ENCODE results near the gene SMIM15. TPM values are rescaled to one million over a fixed set of nuclear protein-coding genes. Genes with fewer than 3 reads are reported as not detected.

The SMIM15 gene
- total and polyA plus RNA-seq, 2 of the 13 experiments (the other 11 are each of a cell fraction or from before 2014, with no cell fraction given): 12.7 to 58.2 TPM

GRCh38 chr5:61162832-61163567 is 732 bp upstream of the SMIM15 start (continued):
- 0 out of 2 replicates have a peak, but pooled peaks have one; percentile 3 for TF ChIP-seq SAP130 (CRISPR knock-in tag; IDR thresholded peaks at IDR 0.05; ENCODE audit: low read depth)
- TF ChIP-seq PRDM15 (CRISPR knock-in tag; IDR thresholded peaks at IDR 0.05): no peak
- TF ChIP-seq GZF1 (CRISPR knock-in tag; IDR thresholded peaks at IDR 0.05): peak; percentile 84; the same call in 1 of the 2 replicates
- no peak for TF ChIP-seq ATF2 (CRISPR knock-in tag; IDR thresholded peaks at IDR 0.05)
- no peak for TF ChIP-seq MED13 (CRISPR knock-in tag; IDR thresholded peaks at IDR 0.05)
- no peak for TF ChIP-seq ZNF883 (CRISPR knock-in tag; IDR thresholded peaks at IDR 0.05; ENCODE audit: not compliant biosample characterization)

GRCh38 chr5:61160497-61160896 is 1.8 kb downstream of the SMIM15 start:
- ChIA-PET POLR2A (no interaction called here), CTCF (ENCODE audit: low intra/inter-chr PET ratio, low total read pairs) (no interaction called here)
- no peak for DNase-seq (ENCODE audit: low spot score)
- Histone ChIP-seq H3K27me3 (ENCODE audit: control insufficient read depth in 1 of 2, insufficient read depth in 2 of 2, low read length in 2 of 2) (no peaks in the 10 kb centered on the region; a peak in 1 of 5 replicates), H3K79me2 (ENCODE audit: insufficient read depth, low read length) (peaks cover 42% of the 10 kb centered on the region), H3K4me3 (replicated peaks in 1 of 3; ENCODE audit: insufficient read depth in 1 of 3, low read depth in 2 of 3, low read length in 3 of 3) (peak overlapping the region in 2 of 3 experiments; percentile 89 to 90; a peak in 3 of 6 replicates), H3K9me3 (ENCODE audit: low read length) (no peaks in the 10 kb centered on the region), H3K4me1 (ENCODE audit: insufficient read depth, low read length) (peaks cover 37% of the 10 kb centered on the region), H3K9ac (ENCODE audit: insufficient read depth, low read depth, low read length) (0 out of 2 replicates have a peak overlapping the region, but pooled peaks have one; percentile 94), H3K4me2 (ENCODE audit: low read depth, low read length) (peak overlapping the region; percentile 75), H2AFZ (ENCODE audit: low read length) (no peak overlapping the region), H4K20me1 (ENCODE audit: insufficient read depth, low read length) (no peaks in the 10 kb centered on the region), H3K36me3 (replicated peaks in 1 of 2; ENCODE audit: control insufficient read depth in 1 of 2, insufficient read depth in 2 of 2, low read length in 2 of 2) (peaks cover 3 to 18% of the 10 kb centered on the region in 2 experiments; a peak in 4 of 5 replicates), H3K27ac (ENCODE audit: extremely low read length, insufficient read depth, low read length) (no peak overlapping the region)
- no TSS peak for BruUV-seq (replicated peaks)
- ATAC-seq: no peak
- intact Hi-C loops (cut with micrococcal nuclease; ENCODE audit: unreplicated experiment): loop anchor here (10.0 kb wide), 2 partner anchors 206 to 494 kb away; no protein-coding TSS in a partner anchor
- WGBS (ENCODE audit: low lambda C conversion rate): 91% methylated on average over 3 of the region's 3 CpGs
- FAIRE-seq: no peak
- in situ Hi-C loops (cut with HindIII; ENCODE audit: extremely low pct_ligation_motif_present, low pct_unique_long_range_greater_than_20kb): no loop called here
- TF ChIP-seq ZBTB44 (CRISPR knock-in tag; IDR thresholded peaks at IDR 0.05) (no peak), ZNF33A (CRISPR knock-in tag; IDR thresholded peaks at IDR 0.05; ENCODE audit: borderline replicate concordance) (no peak), GTF3A (CRISPR knock-in tag; conservative IDR thresholded peaks at IDR 0.05) (no peak), MAFK (conservative IDR thresholded peaks at IDR 0.05 in 1 of 2, IDR thresholded peaks at IDR 0.05 in 1 of 2; ENCODE audit: low read length in 2 of 2) (peak in 1 of 2 experiments; percentile 29; a peak in 2 of 4 replicates), MAFF (IDR thresholded peaks at IDR 0.05; ENCODE audit: low read depth, low read length) (peak; percentile 17; the same call in 1 of the 2 replicates), HES4 (CRISPR knock-in tag; IDR thresholded peaks at IDR 0.05; ENCODE audit: borderline replicate concordance) (no peak), ISL2 (CRISPR knock-in tag; IDR thresholded peaks at IDR 0.05) (no peak), TSC22D2 (CRISPR knock-in tag; IDR thresholded peaks at IDR 0.05; ENCODE audit: borderline replicate concordance) (no peak), FOSL1 (CRISPR knock-in tag; IDR thresholded peaks at IDR 0.05; ENCODE audit: borderline replicate concordance) (no peak), RARG (CRISPR knock-in tag; IDR thresholded peaks at IDR 0.05; ENCODE audit: low read depth) (no peak)
